ENCODE data around the gene DPM3.
"Not testable (repeated sequence)": the region's sequence is repeated elsewhere in the genome, so short reads cannot be mapped to it uniquely, and the experiment has no call there.

Gene DPM3

GRCh38 chr1:155139895-155140629 lies at the start of gene DPM3:
TSS of gene DPM3 (minus strand) at chr1:155140531. CDS start at chr1:155140240, 291 bp downstream.
- DNase-seq (ENCODE audit: low read depth): peak; percentile 90
- peak within 1 kb of the TSS; percentile 93 for H3K4me3 ChIP-seq (ENCODE audit: low read depth, low read length)
- no peak for TF ChIP-seq CTCF (IDR thresholded peaks at IDR 0.05; ENCODE audit: low read depth, low read length)
- TF ChIP-seq MYC (IDR thresholded peaks at IDR 0.05; ENCODE audit: low read depth, low read length): peak; percentile 29; the same call in 1 of the 2 replicates
- TF ChIP-seq MAX (IDR thresholded peaks at IDR 0.05; ENCODE audit: low read depth, low read length): peak; percentile 51
- TF ChIP-seq POLR2A (IDR thresholded peaks at IDR 0.05; ENCODE audit: extremely low read depth, insufficient read length): peak; percentile 60

GRCh38 chr1:155189926-155190325 lies 49.6 kb upstream of the DPM3 start:
- not testable (repeated sequence) for DNase-seq (ENCODE audit: low read depth); H3K4me3 ChIP-seq (ENCODE audit: low read depth, low read length)

GRCh38 chr1:155188268-155188667 lies 47.9 kb upstream of the DPM3 start:
- DNase-seq (ENCODE audit: low read depth): no peak
- H3K4me3 ChIP-seq (ENCODE audit: low read depth, low read length): no peak overlapping the region
- no peak for TF ChIP-seq MAX (IDR thresholded peaks at IDR 0.05; ENCODE audit: low read depth, low read length)
- TF ChIP-seq POLR2A (IDR thresholded peaks at IDR 0.05; ENCODE audit: extremely low read depth, insufficient read length): no peak
- no peak for TF ChIP-seq CTCF (IDR thresholded peaks at IDR 0.05; ENCODE audit: low read depth, low read length)
- no peak for TF ChIP-seq MYC (IDR thresholded peaks at IDR 0.05; ENCODE audit: low read depth, low read length)

- no peak overlapping the region for H3K4me3 ChIP-seq (ENCODE audit: low read depth, low read length)
- TF ChIP-seq CTCF (IDR thresholded peaks at IDR 0.05; ENCODE audit: low read depth, low read length) (no peak), MAX (IDR thresholded peaks at IDR 0.05; ENCODE audit: low read depth, low read length) (no peak), POLR2A (IDR thresholded peaks at IDR 0.05; ENCODE audit: extremely low read depth, insufficient read length) (no peak)
- no peak for DNase-seq (ENCODE audit: low read depth)
Observed at GRCh38 chr1:155187456-155187891, 47.1 kb upstream of the DPM3 start.

- no peak overlapping the region for H3K4me3 ChIP-seq (ENCODE audit: low read depth, low read length)
- TF ChIP-seq POLR2A (IDR thresholded peaks at IDR 0.05; ENCODE audit: extremely low read depth, insufficient read length) (no peak), MYC (IDR thresholded peaks at IDR 0.05; ENCODE audit: low read depth, low read length) (no peak), MAX (IDR thresholded peaks at IDR 0.05; ENCODE audit: low read depth, low read length) (no peak), CTCF (IDR thresholded peaks at IDR 0.05; ENCODE audit: low read depth, low read length) (no peak)
- DNase-seq (ENCODE audit: low read depth): no peak
Observed at GRCh38 chr1:155186794-155187455, 46.6 kb upstream of the DPM3 start.

- TF ChIP-seq MYC (IDR thresholded peaks at IDR 0.05; ENCODE audit: low read depth, low read length): no peak
- no peak for TF ChIP-seq POLR2A (IDR thresholded peaks at IDR 0.05; ENCODE audit: extremely low read depth, insufficient read length)
- TF ChIP-seq MAX (IDR thresholded peaks at IDR 0.05; ENCODE audit: low read depth, low read length): no peak
- no peak for TF ChIP-seq CTCF (IDR thresholded peaks at IDR 0.05; ENCODE audit: low read depth, low read length)
- DNase-seq (ENCODE audit: low read depth): no peak
Observed at GRCh38 chr1:155186067-155186793, 45.9 kb upstream of the DPM3 start.

More at GRCh38 chr1:155186067-155186793, 45.9 kb upstream of the DPM3 start:
- H3K4me3 ChIP-seq (ENCODE audit: low read depth, low read length): no peak overlapping the region
